Keratinocyte (primary cell): Measurements from ENCODE around the gene C5. TPM values are rescaled to one million over a fixed set of nuclear protein-coding genes. Genes with fewer than 3 reads are reported as not detected.
A peak's percentile ranks its signal among the peaks of the same experiment; 100 is the strongest.

Experiments
- DNase-seq: peaks from one replicate; pipeline ENCODE4 v3.0.0-alpha.2; 2011; ENCODE audit warnings: low read depth, missing footprints, low spot score
- FAIRE-seq: peaks from 2 replicates; lab custom pipeline; 2011; peaks lifted over from hg19 to GRCh38; lab: Jason Lieb, UNC
- H2AFZ ChIP-seq: 2 replicates; pipeline ENCODE4 v1.6.0; 2012; ENCODE audit warnings: low read length, control low read depth, inconsistent platforms; ENCODE audit not compliant: control insufficient read depth
- H3K27ac ChIP-seq: 2 replicates; pipeline ENCODE4 v1.5.1; 2011; ENCODE audit warnings: low read length; ENCODE audit not compliant: control insufficient read depth, insufficient read depth
- H3K27me3 ChIP-seq: 3 replicates; pipeline ENCODE4 v1.6.0; 2011; ENCODE audit warnings: low read length; ENCODE audit not compliant: control insufficient read depth, insufficient read depth; ENCODE audit errors: extremely low read depth
- H3K36me3 ChIP-seq, 2 experiments: 2 replicates in 1 of 2; 3 replicates in 1 of 2; pipeline ENCODE4 v1.5.1; 2011; ENCODE audit warnings: low read length in 2 of 2, mild to moderate bottlenecking in 1 of 2; ENCODE audit not compliant: control insufficient read depth in 2 of 2, insufficient read depth in 2 of 2; ENCODE audit errors: extremely low read depth in 1 of 2
- H3K4me1 ChIP-seq: 3 replicates; pipeline ENCODE4 v1.5.1; 2011; ENCODE audit warnings: low read length; ENCODE audit not compliant: control insufficient read depth, insufficient read depth; ENCODE audit errors: extremely low read depth
- H3K4me2 ChIP-seq: 3 replicates; pipeline ENCODE4 v1.6.0; 2011; ENCODE audit warnings: low read depth, low read length; ENCODE audit not compliant: control insufficient read depth, insufficient read depth; ENCODE audit errors: extremely low read depth
- H3K4me3 ChIP-seq, 3 experiments: fragments of 200-600 bp in 1 of 3; sonication (generic) in 1 of 3; 2 replicates in 2 of 3; 3 replicates in 1 of 3; pipeline ENCODE4 v1.5.1; 2011 to 2016; ENCODE audit warnings: low read length in 3 of 3, mild to moderate bottlenecking in 3 of 3, control low read depth in 2 of 3, inconsistent platforms in 1 of 3, low read depth in 1 of 3, mixed read lengths in 1 of 3, mixed run types in 1 of 3, moderate library complexity in 1 of 3; ENCODE audit not compliant: control insufficient read depth in 2 of 3, insufficient read depth in 2 of 3; ENCODE audit errors: extremely low read depth in 1 of 3
- H3K79me2 ChIP-seq: 2 replicates; pipeline ENCODE4 v1.6.0; 2012; ENCODE audit warnings: low read length; ENCODE audit not compliant: control insufficient read depth, insufficient read depth
- H3K9ac ChIP-seq: 3 replicates; pipeline ENCODE4 v1.6.0; 2011; ENCODE audit warnings: low read length; ENCODE audit not compliant: control insufficient read depth, insufficient read depth; ENCODE audit errors: extremely low read depth
- H3K9me1 ChIP-seq: 3 replicates; pipeline ENCODE4 v1.6.0; 2011; ENCODE audit warnings: low read length; ENCODE audit not compliant: control insufficient read depth, insufficient read depth; ENCODE audit errors: extremely low read depth
- H3K9me3 ChIP-seq: 2 replicates; pipeline ENCODE4 v1.5.1; 2012; ENCODE audit warnings: low read depth, low read length; ENCODE audit not compliant: control insufficient read depth
- H4K20me1 ChIP-seq: 3 replicates; pipeline ENCODE4 v1.6.0; 2011; ENCODE audit warnings: low read length; ENCODE audit not compliant: control insufficient read depth, insufficient read depth; ENCODE audit errors: extremely low read depth
- CTCF ChIP-seq, 3 experiments: IDR thresholded peaks in 1 of 3; conservative IDR thresholded peaks in 1 of 3; optimal IDR thresholded peaks in 1 of 3; 2 replicates in 2 of 3; 3 replicates in 1 of 3; pipeline versions ENCODE3 to v1.5.1; 2011; ENCODE audit warnings: low read length in 3 of 3, mild to moderate bottlenecking in 3 of 3, moderate library complexity in 2 of 3, control low read depth in 1 of 3, inconsistent platforms in 1 of 3; ENCODE audit not compliant: insufficient read depth in 2 of 3; ENCODE audit errors: extremely low read depth in 1 of 3
- EZH2 ChIP-seq: IDR thresholded peaks from one replicate; pipeline ENCODE4 v1.6.1; 2012; ENCODE audit warnings: inconsistent platforms, mild to moderate bottlenecking, low read length, moderate library complexity
- dilution Hi-C: fragments of 300-500 bp; cut with MboI; formaldehyde crosslinking; loops from one replicate; pipeline ENCODE4 v1.7.0; 2020; ENCODE audit warnings: low sequenced_read_pairs; ENCODE audit not compliant: extremely low pct_ligation_motif_present
- polyA plus RNA-seq, 5 experiments: library from polyadenylated mRNA; depleted of rRNA in 3 of 5; stranded (reverse) in 3 of 5; stranded (forward) in 1 of 5; unstranded in 1 of 5; fragments of >200 nt; gene quantifications; 1 replicate in 1 of 5; 2 replicates in 3 of 5; 3 replicates in 1 of 5; pipeline versions ENCODE4 v1.2.1 to v1.2.3, GENCODE V29; 2011 to 2012; ENCODE audit warnings: missing spikeins in 2 of 5, low read depth in 1 of 5, low replicate concordance in 1 of 5

Gene C5
- polyA plus RNA-seq, 1 donor (not counting 4 experiments of a cell fraction or from before 2014, with no cell fraction given) = 0.76 TPM

- no peak overlapping the region for H3K9ac ChIP-seq
- H3K9me1 ChIP-seq = no peaks in the 10 kb centered on the region
- H3K27me3 ChIP-seq = no peaks in the 10 kb centered on the region
- no peak for FAIRE-seq
- no peak overlapping the region for H3K4me3 ChIP-seq
- no peak for TF ChIP-seq CTCF (optimal IDR thresholded peaks at IDR 0.05 in 1 of 3, IDR thresholded peaks at IDR 0.05 in 1 of 3, conservative IDR thresholded peaks at IDR 0.05 in 1 of 3; ENCODE audit: extremely low read depth in 1 of 3, insufficient read depth in 2 of 3, low read length in 3 of 3)
- TF ChIP-seq EZH2 = no peak
- dilution Hi-C loops = no loop called here
- H3K4me2 ChIP-seq = no peak overlapping the region
- no peak overlapping the region for H3K27ac ChIP-seq
- no peak overlapping the region for H2AFZ ChIP-seq
- no peaks in the 10 kb centered on the region for H3K36me3 ChIP-seq
- peaks cover 28% of the 10 kb centered on the region for H3K4me1 ChIP-seq
- H3K79me2 ChIP-seq = no peaks in the 10 kb centered on the region
- DNase-seq = no peak
- H3K9me3 ChIP-seq = no peaks in the 10 kb centered on the region
- H4K20me1 ChIP-seq = no peaks in the 10 kb centered on the region
Observed at GRCh38 chr9:120927269-120928014, 122.6 kb downstream of the C5 start.

DNA sequence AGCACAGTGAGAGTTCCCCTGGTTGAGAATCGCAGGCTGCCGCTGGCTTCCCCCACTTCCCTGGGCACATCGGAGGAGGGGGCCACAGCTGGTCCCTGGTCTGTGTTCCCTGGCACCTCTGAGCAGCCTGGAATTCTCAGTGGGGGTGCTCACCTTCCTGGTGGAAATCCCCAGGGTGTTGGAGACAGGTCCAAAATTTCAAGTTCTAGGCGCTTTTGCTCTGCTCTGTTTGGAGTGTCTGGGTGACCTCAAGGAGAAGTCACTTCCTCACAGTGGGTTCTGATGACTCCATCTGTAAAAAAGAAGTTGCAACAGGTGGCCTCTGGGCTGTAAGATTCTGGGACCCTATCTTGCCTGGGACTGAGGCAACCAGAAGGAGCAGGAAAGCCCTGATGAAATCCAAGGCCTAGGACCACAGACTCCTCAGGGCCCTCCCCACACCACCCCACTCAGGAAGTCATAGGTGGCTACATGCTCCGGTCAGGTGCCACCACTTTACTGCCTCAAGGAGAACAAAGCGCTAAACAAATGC lies 123.6 kb downstream of the C5 start, which contains the start of gene TRAF1:
TRAF1 (minus strand) TSS at position 400 of the 532 bp plus-strand sequence. CDS start 721 bp downstream, outside the sequence.
- Histone ChIP-seq H3K4me1 (peaks cover 21% of the 10 kb centered on the region), H3K27me3 (no peaks in the 10 kb centered on the region), H3K79me2 (no peaks in the 10 kb centered on the region), H3K27ac (peak within 1 kb of the TSS; percentile 4), H2AFZ (no peak within 1 kb of the TSS), H3K9me3 (no peaks in the 10 kb centered on the region), H3K36me3 (no peaks in the 10 kb centered on the region), H3K9ac (peak within 1 kb of the TSS; percentile 22), H3K9me1 (no peaks in the 10 kb centered on the region), H3K4me3 (no peak within 1 kb of the TSS), H3K4me2 (no peak within 1 kb of the TSS), H4K20me1 (no peaks in the 10 kb centered on the region)
- no peak for DNase-seq
- dilution Hi-C loops = no loop called here
- TF ChIP-seq EZH2 (no peak), CTCF (optimal IDR thresholded peaks at IDR 0.05 in 1 of 3, IDR thresholded peaks at IDR 0.05 in 1 of 3, conservative IDR thresholded peaks at IDR 0.05 in 1 of 3; ENCODE audit: extremely low read depth in 1 of 3, insufficient read depth in 2 of 3, low read length in 3 of 3) (no peak)
- no peak for FAIRE-seq
